Measurements from ENCODE around the gene CCT6A. TPM values are rescaled to one million over a fixed set of nuclear protein-coding genes. Genes with fewer than 3 reads are reported as not detected.

The CCT6A gene
- total and polyA plus RNA-seq, 2 donors (not counting 1 experiment from before 2014, with no cell fraction given), result 40.3 to 71.3 TPM

- DNase-seq (no peak), ATAC-seq (ENCODE audit: low read depth) (no peak)
- no peak for TF ChIP-seq EZH2 (IDR thresholded peaks at IDR 0.05; ENCODE audit: borderline replicate concordance, insufficient read depth, low read depth, low read length, poor library complexity, severe bottlenecking)
- TF ChIP-seq, protein P1, sequence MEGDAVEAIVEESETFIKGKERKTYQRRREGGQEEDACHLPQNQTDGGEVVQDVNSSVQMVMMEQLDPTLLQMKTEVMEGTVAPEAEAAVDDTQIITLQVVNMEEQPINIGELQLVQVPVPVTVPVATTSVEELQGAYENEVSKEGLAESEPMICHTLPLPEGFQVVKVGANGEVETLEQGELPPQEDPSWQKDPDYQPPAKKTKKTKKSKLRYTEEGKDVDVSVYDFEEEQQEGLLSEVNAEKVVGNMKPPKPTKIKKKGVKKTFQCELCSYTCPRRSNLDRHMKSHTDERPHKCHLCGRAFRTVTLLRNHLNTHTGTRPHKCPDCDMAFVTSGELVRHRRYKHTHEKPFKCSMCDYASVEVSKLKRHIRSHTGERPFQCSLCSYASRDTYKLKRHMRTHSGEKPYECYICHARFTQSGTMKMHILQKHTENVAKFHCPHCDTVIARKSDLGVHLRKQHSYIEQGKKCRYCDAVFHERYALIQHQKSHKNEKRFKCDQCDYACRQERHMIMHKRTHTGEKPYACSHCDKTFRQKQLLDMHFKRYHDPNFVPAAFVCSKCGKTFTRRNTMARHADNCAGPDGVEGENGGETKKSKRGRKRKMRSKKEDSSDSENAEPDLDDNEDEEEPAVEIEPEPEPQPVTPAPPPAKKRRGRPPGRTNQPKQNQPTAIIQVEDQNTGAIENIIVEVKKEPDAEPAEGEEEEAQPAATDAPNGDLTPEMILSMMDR (IDR thresholded peaks at IDR 0.05), result no peak
- peaks cover under 1 to 20% of the 10 kb centered on the region in 2 experiments for H3K36me3 ChIP-seq (replicated peaks in 1 of 2; ENCODE audit: control extremely low read depth in 1 of 2, control insufficient read depth in 1 of 2, extremely low read depth in 1 of 2, insufficient read depth in 2 of 2, low read length in 1 of 2)
- peak overlapping the region; percentile 84 for H2AFZ ChIP-seq (ENCODE audit: insufficient read depth, low read depth, low read length, poor library complexity, severe bottlenecking)
- H3K9me3 Mint-ChIP-seq (ENCODE audit: insufficient read depth), result no peaks in the 10 kb centered on the region
- ChIA-PET CTCF (interaction anchor here (0.9 to 1.8 kb wide), 4 partner anchors 14 to 86 kb away, joined by 3 to 17 read pairs (median 5); partner anchors contain the start of gene SUMF2), POLR2A (interaction anchor here (0.6 to 1.9 kb wide), 5 partner anchors 11 to 685 kb away, joined by 3 to 25 read pairs (median 3); partner anchors contain the start of gene SUMF2)
- no peaks in the 10 kb centered on the region for H3K9me3 ChIP-seq (ENCODE audit: control extremely low read depth in 1 of 3, control insufficient read depth in 2 of 3, insufficient read depth in 1 of 3, low read length in 2 of 3)
- peak overlapping the region; percentile 72 to 78 for H3K27ac ChIP-seq (ENCODE audit: low read length in 2 of 2)
- peak overlapping the region; percentile 94 for H3K27ac Mint-ChIP-seq
- H3K27me3 Mint-ChIP-seq, result no peaks in the 10 kb centered on the region
- peaks cover 28% of the 10 kb centered on the region for H3K4me1 Mint-ChIP-seq
- intact Hi-C loops (cut with micrococcal nuclease), result loop anchor here (1.0 to 5.0 kb wide), 7 partner anchors 13 to 518 kb away; partner anchors contain the start of genes CHCHD2, MRPS17, NIPSNAP2 and SUMF2
- H3K9ac ChIP-seq (ENCODE audit: low read length), result peak overlapping the region; percentile 75
- H3K4me1 ChIP-seq (ENCODE audit: control insufficient read depth in 2 of 2, insufficient read depth in 2 of 2, low read length in 2 of 2), result peaks cover 17 to 25% of the 10 kb centered on the region in 2 donors
- H3K27me3 ChIP-seq (replicated peaks in 1 of 4; ENCODE audit: control extremely low read depth in 1 of 4, control insufficient read depth in 3 of 4, insufficient read depth in 4 of 4, low read length in 3 of 4), result no peaks in the 10 kb centered on the region
- H4K20me1 ChIP-seq (ENCODE audit: control insufficient read depth, insufficient read depth, low read length, poor library complexity, severe bottlenecking), result no peaks in the 10 kb centered on the region
- H3K4me2 ChIP-seq (replicated peaks; ENCODE audit: low read depth, low read length, poor library complexity, severe bottlenecking), result peak overlapping the region; percentile 82
- peaks cover 21% of the 10 kb centered on the region for H3K79me2 ChIP-seq (ENCODE audit: control insufficient read depth, insufficient read depth, low read length)
- WGBS (ENCODE audit: insufficient coverage), result 2% methylated on average over 7 of the region's 9 CpGs
- H3K4me3 ChIP-seq (ENCODE audit: control extremely low read depth in 1 of 5, extremely low read depth in 1 of 5, insufficient read depth in 1 of 5, low read depth in 2 of 5, low read length in 4 of 5), result peak overlapping the region; percentile 65 to 90 (median 75)
- H3K4me3 Mint-ChIP-seq, result peak overlapping the region; percentile 96
Observed at GRCh38 chr7:56051053-56051338, 569 bp upstream of the CCT6A start.

DNA sequence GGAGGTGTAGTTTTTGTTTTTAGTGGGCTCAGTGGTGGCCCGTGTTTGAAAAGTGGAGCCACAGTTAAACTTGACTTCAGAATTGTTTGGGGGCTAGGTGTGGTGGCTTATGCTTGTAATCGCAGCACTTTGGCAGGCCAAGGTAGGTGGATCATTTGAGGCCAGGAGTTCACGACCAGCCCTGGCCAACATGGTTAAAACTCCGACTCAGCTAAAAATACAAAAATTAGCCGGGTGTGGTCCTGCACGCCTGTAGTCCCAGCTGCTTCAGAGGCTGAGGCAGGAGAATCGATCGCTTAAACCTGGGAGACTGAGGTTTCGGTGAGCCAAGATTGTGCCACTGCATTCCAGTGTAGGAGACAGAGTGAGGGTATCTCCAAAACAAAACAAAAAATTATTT lies 1.8 kb downstream of the CCT6A start:
- no peak overlapping the region for H3K4me3 ChIP-seq (ENCODE audit: control extremely low read depth in 1 of 5, extremely low read depth in 1 of 5, insufficient read depth in 1 of 5, low read depth in 2 of 5, low read length in 4 of 5)
- H2AFZ ChIP-seq (ENCODE audit: insufficient read depth, low read depth, low read length, poor library complexity, severe bottlenecking), result no peak overlapping the region
- peak overlapping the region; percentile 57 for H3K4me3 Mint-ChIP-seq
- H3K4me2 ChIP-seq (replicated peaks; ENCODE audit: low read depth, low read length, poor library complexity, severe bottlenecking), result no peak overlapping the region
- no peak overlapping the region for H3K9ac ChIP-seq (ENCODE audit: low read length)
- peaks cover 17 to 25% of the 10 kb centered on the region in 2 donors for H3K4me1 ChIP-seq (ENCODE audit: control insufficient read depth in 2 of 2, insufficient read depth in 2 of 2, low read length in 2 of 2)
- intact Hi-C loops (cut with micrococcal nuclease), result loop anchor here (5.0 kb wide), 1 partner anchor 166 kb away; the partner anchor contains the start of gene ZNF713
- H3K9me3 ChIP-seq (ENCODE audit: control extremely low read depth in 1 of 3, control insufficient read depth in 2 of 3, insufficient read depth in 1 of 3, low read length in 2 of 3), result no peaks in the 10 kb centered on the region
- H3K27me3 Mint-ChIP-seq, result no peaks in the 10 kb centered on the region
- 74% methylated on average over 8 of the region's 9 CpGs for WGBS (ENCODE audit: insufficient coverage)
- ChIA-PET CTCF (interaction anchor here (1.2 to 1.9 kb wide), 3 partner anchors 12 to 20 kb away, joined by 3 to 10 read pairs (median 4); no protein-coding TSS in a partner anchor), POLR2A (no interaction called here)
- ATAC-seq (ENCODE audit: low read depth), result no peak
- peaks cover 30% of the 10 kb centered on the region for H3K4me1 Mint-ChIP-seq
- TF ChIP-seq EZH2 (IDR thresholded peaks at IDR 0.05; ENCODE audit: borderline replicate concordance, insufficient read depth, low read depth, low read length, poor library complexity, severe bottlenecking), result no peak
- TF ChIP-seq, protein P1 (IDR thresholded peaks at IDR 0.05), result no peak
- no peaks in the 10 kb centered on the region for H3K9me3 Mint-ChIP-seq (ENCODE audit: insufficient read depth)
- H3K27ac ChIP-seq (ENCODE audit: low read length in 2 of 2), result peak overlapping the region in 1 of 2 donors; percentile 22
- H3K27ac Mint-ChIP-seq, result no peak overlapping the region
- no peaks in the 10 kb centered on the region for H3K27me3 ChIP-seq (replicated peaks in 1 of 4; ENCODE audit: control extremely low read depth in 1 of 4, control insufficient read depth in 3 of 4, insufficient read depth in 4 of 4, low read length in 3 of 4)
- no peaks in the 10 kb centered on the region for H4K20me1 ChIP-seq (ENCODE audit: control insufficient read depth, insufficient read depth, low read length, poor library complexity, severe bottlenecking)
- H3K36me3 ChIP-seq (replicated peaks in 1 of 2; ENCODE audit: control extremely low read depth in 1 of 2, control insufficient read depth in 1 of 2, extremely low read depth in 1 of 2, insufficient read depth in 2 of 2, low read length in 1 of 2), result peaks cover 7 to 41% of the 10 kb centered on the region in 2 experiments
- no peak for DNase-seq
- H3K79me2 ChIP-seq (ENCODE audit: control insufficient read depth, insufficient read depth, low read length), result peaks cover 21% of the 10 kb centered on the region

Measured in B cell (primary cell).